Activated CD8-positive, alpha-beta memory T cell treated with anti-CD3 and anti-CD28 coated beads, Interleukin-2, amount 50 U/mL, for 48 hours (primary cell): ENCODE measurements around the gene TXNDC16.
"Not testable (repeated sequence)": the region's sequence is repeated elsewhere in the genome, so short reads cannot be mapped to it uniquely, and the experiment has no call there.

Experiments used
- DNase-seq: peaks from one replicate; pipeline ENCODE4 v3.0.0-alpha.2; 2020

The TXNDC16 gene, protein sequence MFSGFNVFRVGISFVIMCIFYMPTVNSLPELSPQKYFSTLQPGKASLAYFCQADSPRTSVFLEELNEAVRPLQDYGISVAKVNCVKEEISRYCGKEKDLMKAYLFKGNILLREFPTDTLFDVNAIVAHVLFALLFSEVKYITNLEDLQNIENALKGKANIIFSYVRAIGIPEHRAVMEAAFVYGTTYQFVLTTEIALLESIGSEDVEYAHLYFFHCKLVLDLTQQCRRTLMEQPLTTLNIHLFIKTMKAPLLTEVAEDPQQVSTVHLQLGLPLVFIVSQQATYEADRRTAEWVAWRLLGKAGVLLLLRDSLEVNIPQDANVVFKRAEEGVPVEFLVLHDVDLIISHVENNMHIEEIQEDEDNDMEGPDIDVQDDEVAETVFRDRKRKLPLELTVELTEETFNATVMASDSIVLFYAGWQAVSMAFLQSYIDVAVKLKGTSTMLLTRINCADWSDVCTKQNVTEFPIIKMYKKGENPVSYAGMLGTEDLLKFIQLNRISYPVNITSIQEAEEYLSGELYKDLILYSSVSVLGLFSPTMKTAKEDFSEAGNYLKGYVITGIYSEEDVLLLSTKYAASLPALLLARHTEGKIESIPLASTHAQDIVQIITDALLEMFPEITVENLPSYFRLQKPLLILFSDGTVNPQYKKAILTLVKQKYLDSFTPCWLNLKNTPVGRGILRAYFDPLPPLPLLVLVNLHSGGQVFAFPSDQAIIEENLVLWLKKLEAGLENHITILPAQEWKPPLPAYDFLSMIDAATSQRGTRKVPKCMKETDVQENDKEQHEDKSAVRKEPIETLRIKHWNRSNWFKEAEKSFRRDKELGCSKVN

DNA sequence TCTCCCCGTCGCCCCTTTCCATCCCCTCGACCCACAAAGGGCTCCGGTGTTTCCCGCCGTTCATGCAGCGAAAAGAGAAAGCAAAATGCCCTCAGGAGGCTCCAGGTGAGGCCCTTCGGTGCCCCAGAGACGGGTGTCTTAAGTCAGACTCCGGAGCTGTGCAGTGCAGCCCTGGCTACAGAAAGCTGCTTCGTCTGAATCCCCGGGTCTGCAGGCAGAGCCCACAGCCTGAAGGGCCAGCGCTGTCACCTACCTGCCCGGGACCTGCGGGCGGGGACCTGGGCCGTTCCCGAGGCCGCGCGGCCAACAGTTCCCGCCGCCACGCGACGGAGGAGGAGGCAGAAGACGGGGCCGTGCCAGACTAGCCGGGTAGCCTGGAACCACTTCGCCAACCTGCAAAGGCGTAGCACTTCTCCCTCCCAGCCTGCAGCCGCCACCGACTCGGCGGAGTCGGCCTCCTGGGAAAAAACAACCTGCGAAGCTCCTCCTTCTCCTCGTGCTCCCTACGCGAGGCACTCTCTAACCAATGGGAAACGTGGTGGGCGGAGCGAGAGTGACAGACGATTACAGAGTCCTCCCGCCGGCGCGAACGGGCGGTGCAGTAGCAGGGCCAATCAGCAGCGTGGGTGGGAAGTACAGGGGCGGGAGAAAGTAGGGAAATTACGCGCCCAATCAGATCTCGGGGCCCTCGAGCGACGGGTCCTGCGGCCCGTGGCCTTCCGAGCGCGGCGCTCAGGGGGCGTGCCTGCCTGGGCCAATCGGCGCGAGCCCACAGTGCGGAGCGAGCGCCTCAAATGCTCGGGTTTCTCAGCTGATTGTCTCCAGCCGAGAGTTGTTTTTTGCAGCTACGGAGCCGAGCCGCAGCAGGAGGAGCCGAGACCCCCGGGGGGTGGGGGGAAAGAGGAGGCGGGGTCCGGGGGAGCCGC is at the start of gene TXNDC16, which contains the start of gene GPR137C:
TSS of gene TXNDC16 (minus strand) at position 443 of the 926 bp plus-strand sequence. CDS start 8,948 bp downstream, outside the sequence.
TSS of gene GPR137C (plus strand) at position 774 of the 926 bp plus-strand sequence. CDS start 312 bp downstream, outside the sequence.
- DNase-seq: peak; percentile 97

DNA sequence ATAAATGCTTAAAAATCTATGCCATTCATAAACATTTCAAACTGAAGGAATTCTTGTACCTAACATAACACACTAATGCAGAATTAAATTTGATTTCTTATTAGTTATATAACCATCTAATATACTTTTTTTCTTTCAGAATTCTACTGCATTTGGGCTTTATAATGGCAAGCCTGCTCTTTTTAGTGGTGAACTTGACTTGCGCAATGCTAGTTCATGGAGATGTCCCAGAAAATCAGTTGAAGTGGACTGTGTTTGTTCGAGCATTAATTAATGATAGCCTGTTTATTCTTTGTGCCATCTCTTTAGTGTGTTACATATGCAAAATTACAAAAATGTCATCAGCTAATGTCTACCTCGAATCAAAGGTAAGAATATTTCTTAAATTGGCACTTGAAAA is 47.7 kb upstream of the TXNDC16 start:
- DNase-seq: no peak

GRCh38 chr14:52598568-52598967 is 46.3 kb upstream of the TXNDC16 start:
- DNase-seq: no peak

DNA sequence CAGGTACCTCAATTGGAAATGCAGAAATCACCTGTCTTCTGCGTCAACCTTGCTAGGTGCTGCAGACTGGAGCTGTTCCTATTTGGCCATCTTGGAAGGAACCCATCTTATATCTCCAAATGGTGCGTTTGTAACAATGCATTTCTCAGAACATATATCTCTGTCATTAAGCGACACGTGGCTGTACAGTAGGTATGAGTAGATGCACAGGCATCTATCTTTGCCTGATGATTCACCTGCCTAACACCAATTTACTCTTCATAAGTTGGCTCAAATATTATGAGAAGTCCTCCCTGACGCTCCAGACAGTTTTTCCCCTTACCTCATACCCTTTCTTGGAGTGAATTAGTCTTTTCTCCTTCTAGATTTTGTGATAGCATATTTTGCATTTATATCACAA is 44.6 kb upstream of the TXNDC16 start:
- DNase-seq: no peak

GRCh38 chr14:52596320-52596719 is 44.0 kb upstream of the TXNDC16 start:
- no peak for DNase-seq

GRCh38 chr14:52590318-52590717 is 38.0 kb upstream of the TXNDC16 start:
- DNase-seq: no peak

GRCh38 chr14:52589646-52590045 is 37.3 kb upstream of the TXNDC16 start:
- DNase-seq: no peak

- no peak for DNase-seq
Observed at GRCh38 chr14:52583544-52583943, 31.2 kb upstream of the TXNDC16 start.

- DNase-seq: no peak
Observed at GRCh38 chr14:52575858-52576257, 23.6 kb upstream of the TXNDC16 start.

DNA sequence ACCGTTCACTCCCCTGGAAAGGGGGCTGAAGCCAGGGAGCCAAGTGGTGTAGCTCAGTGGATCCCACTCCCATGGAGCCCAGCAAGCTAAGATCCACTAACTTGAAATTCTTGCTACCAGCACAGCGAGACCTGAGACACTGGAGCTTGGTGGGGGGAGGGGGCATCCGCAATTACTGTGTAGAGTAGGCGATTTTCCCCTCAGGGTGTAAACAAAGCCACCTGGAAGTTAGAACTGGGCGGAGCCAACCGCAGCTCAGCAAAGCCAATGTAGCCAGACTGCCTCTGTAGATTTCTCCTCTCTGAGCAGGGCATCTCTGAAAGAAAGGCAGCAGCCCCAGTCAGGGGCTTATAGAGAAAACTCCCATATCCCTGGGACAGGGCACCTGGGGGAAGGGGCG is 16.1 kb upstream of the TXNDC16 start:
- DNase-seq: not testable (repeated sequence)

- no peak for DNase-seq
Observed at GRCh38 chr14:52563120-52563519, 10.8 kb upstream of the TXNDC16 start.

- no peak for DNase-seq
Observed at GRCh38 chr14:52558688-52559087, 6.4 kb upstream of the TXNDC16 start.

GRCh38 chr14:52553671-52554575 is 1.6 kb upstream of the TXNDC16 start:
- DNase-seq: peak; percentile 87

GRCh38 chr14:52553002-52553670 is 831 bp upstream of the TXNDC16 start:
- DNase-seq: peak; percentile 73

DNA sequence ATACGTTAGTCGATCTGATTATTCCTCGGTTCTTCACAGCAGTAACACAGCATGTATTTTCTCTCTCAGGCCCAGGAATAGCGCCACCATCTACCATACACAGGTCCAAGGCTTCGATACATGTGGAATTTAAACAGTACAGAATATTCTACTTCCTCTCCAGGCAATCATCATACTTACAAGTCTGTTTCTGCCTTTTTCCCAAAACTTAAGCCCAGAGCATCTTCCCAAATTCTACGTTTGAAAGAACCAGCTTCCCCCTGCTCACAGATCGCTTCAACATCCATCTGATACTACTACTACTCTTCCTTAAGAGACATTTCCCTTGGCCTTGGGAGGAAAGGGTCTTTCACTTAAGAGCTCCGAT is 626 bp downstream of the TXNDC16 start:
- DNase-seq: no peak

- DNase-seq: no peak
Observed at GRCh38 chr14:52551205-52551604, 1.1 kb downstream of the TXNDC16 start.

DNA sequence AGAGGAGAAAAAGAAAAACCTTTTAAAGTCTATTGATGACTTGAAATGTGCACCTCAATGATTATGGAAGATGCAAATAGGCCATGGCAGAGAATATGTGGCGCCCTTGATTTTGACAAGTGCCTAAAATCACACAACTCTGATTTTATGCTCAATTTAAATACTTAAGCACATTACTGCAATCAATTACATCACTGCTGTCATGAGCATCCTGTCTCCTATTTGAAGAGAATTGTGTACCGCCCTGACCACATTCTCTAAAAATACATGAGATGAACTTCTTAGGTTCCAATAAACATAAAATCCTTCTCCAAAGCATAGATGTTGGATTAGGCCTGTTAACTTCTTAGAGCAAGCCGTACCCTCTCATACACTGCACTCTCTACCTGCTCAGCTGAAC is 1.6 kb downstream of the TXNDC16 start:
- DNase-seq: no peak

DNA sequence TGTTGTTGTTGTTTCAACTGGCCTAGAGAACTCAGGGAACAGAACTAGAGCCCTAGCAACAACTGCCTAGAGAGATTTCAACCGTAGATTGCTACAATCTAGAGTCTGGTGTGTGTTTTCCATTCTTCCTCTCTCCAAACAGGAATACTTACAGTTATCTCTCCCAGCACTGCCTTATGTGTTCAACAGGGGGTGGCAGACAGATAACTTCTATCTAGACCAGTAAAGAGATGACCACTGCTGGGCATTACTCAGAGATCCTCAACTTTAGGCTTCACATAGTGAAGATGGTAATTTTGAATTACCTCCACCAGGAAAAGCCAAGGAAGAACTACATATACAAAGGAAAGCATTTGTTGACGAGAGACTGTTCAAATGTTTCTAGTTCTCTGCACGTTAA is 4.8 kb downstream of the TXNDC16 start:
- DNase-seq: no peak

DNA sequence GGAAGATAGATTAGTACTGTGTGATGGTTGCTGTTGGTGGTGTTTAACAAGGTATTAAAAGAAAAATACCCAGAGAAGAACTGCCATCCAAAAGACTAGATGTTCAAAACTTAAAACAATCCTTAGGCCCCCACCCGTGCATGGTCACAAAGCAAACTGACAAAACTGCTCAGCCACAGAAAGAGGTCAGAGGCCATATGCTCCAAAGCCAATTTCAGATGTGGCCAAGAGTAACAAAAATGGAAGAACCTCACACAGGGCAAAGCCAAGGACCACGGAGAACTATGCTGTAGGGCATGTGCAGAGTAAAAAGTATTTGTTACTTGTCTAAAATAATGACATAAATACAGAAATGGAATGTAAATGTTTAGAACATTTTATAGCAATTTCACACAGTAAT is 5.3 kb downstream of the TXNDC16 start:
- no peak for DNase-seq

DNA sequence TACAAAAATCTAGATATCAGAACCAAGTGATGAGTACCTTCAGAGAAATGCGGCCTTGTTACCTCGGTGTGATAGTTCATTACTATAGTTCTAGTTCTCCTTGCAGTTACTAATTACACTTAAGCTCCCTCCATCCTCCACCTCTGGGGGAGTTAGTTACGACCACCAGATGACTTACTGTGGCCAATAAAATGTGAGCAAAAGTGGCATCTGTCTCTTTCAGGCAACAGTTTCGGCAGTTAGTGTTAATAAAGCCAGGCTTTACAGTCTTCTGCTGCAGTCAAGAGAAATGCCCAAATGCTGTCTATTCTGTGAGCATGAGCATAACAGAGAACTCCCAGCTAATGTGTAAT is 6.0 kb downstream of the TXNDC16 start:
- no peak for DNase-seq
